Neuronal stem cell (in vitro differentiated cells): Measurements from ENCODE around the gene ERCC2. TPM values are rescaled to one million over a fixed set of nuclear protein-coding genes. Genes with fewer than 3 reads are reported as not detected.

Source experiments
- DNase-seq: peaks from one replicate; pipeline ENCODE4 v3.0.0-alpha.2; 2013; ENCODE audit warnings: low spot score
- H2AFZ ChIP-seq: one replicate; pipeline ENCODE4 v1.6.1; 2013; ENCODE audit warnings: mild to moderate bottlenecking, low read length, inconsistent platforms
- H2AK5ac ChIP-seq: 2 replicates; pipeline ENCODE4 v1.6.1; 2013; ENCODE audit warnings: low read depth, mild to moderate bottlenecking, inconsistent platforms, low read length, moderate library complexity, mixed read lengths
- H2BK120ac ChIP-seq: 2 replicates; pipeline ENCODE4 v1.6.1; 2013; ENCODE audit warnings: low read depth, mild to moderate bottlenecking, inconsistent platforms, low read length, moderate library complexity, mixed read lengths
- H2BK12ac ChIP-seq: one replicate; pipeline ENCODE4 v1.6.1; 2013; ENCODE audit warnings: low read length, inconsistent platforms
- H2BK15ac ChIP-seq: 2 replicates; pipeline ENCODE4 v1.6.1; 2013; ENCODE audit warnings: mild to moderate bottlenecking, low read length, inconsistent platforms, mixed read lengths
- H2BK5ac ChIP-seq: one replicate; pipeline ENCODE4 v1.6.1; 2013; ENCODE audit warnings: inconsistent platforms, mild to moderate bottlenecking, low read length, moderate library complexity
- H3K14ac ChIP-seq: one replicate; pipeline ENCODE4 v1.6.1; 2013; ENCODE audit warnings: low read length, inconsistent platforms
- H3K18ac ChIP-seq: 2 replicates; pipeline ENCODE4 v1.6.1; 2013; ENCODE audit warnings: low read length, inconsistent platforms
- H3K23ac ChIP-seq: 2 replicates; pipeline ENCODE4 v1.6.1; 2013; ENCODE audit warnings: low read depth, mild to moderate bottlenecking, mixed read lengths, low read length, inconsistent platforms; ENCODE audit not compliant: poor library complexity
- H3K27ac ChIP-seq: replicated peaks from 3 replicates; pipeline ENCODE4 v1.5.1; 2013; ENCODE audit warnings: low read length, inconsistent platforms
- H3K27me3 ChIP-seq, 3 experiments: 2 replicates each; pipeline ENCODE4 v1.6.1; 2013; ENCODE audit warnings: low read length in 3 of 3, mild to moderate bottlenecking in 2 of 3, inconsistent platforms in 1 of 3, low read depth in 1 of 3, mixed read lengths in 1 of 3, moderate library complexity in 1 of 3; ENCODE audit not compliant: control insufficient read depth in 3 of 3, insufficient read depth in 3 of 3
- H3K36me3 ChIP-seq, 2 donors: replicated peaks in 1 of 2; 2 replicates each; pipeline ENCODE4 v1.6.1; 2013; ENCODE audit warnings: low read length in 2 of 2; ENCODE audit not compliant: control insufficient read depth in 2 of 2, insufficient read depth in 2 of 2
- H3K4ac ChIP-seq: 2 replicates; pipeline ENCODE4 v1.6.1; 2013; ENCODE audit warnings: inconsistent platforms, mild to moderate bottlenecking, low read length, moderate library complexity
- H3K4me1 ChIP-seq, 2 donors: 1 replicate in 1 of 2; 2 replicates in 1 of 2; pipeline ENCODE4 v1.6.1; 2013; ENCODE audit warnings: low read length in 2 of 2, low read depth in 1 of 2; ENCODE audit not compliant: control insufficient read depth in 2 of 2, insufficient read depth in 1 of 2
- H3K4me2 ChIP-seq: one replicate; pipeline ENCODE4 v1.6.1; 2013; ENCODE audit warnings: mild to moderate bottlenecking, low read length, inconsistent platforms; ENCODE audit not compliant: insufficient read depth, poor library complexity, severe bottlenecking
- H3K4me3 ChIP-seq, 2 donors: 2 replicates each; pipeline ENCODE4 v1.5.1; 2013; ENCODE audit warnings: low read length in 2 of 2, mild to moderate bottlenecking in 2 of 2, inconsistent platforms in 1 of 2, moderate library complexity in 1 of 2
- H3K79me1 ChIP-seq: one replicate; pipeline ENCODE4 v1.6.1; 2013; ENCODE audit warnings: low read depth, mild to moderate bottlenecking, inconsistent platforms, low read length, moderate library complexity
- H3K9ac ChIP-seq: one replicate; pipeline ENCODE4 v1.6.1; 2013; ENCODE audit warnings: mild to moderate bottlenecking, low read depth, low read length, inconsistent platforms; ENCODE audit not compliant: poor library complexity
- H3K9me3 ChIP-seq, 2 donors: replicated peaks in 1 of 2; 2 replicates each; pipeline versions ENCODE3 to v1.6.1; 2013; ENCODE audit warnings: low read length in 2 of 2, mild to moderate bottlenecking in 2 of 2, inconsistent platforms in 1 of 2, low read depth in 1 of 2, mixed read lengths in 1 of 2, moderate library complexity in 1 of 2; ENCODE audit not compliant: control insufficient read depth in 2 of 2, insufficient read depth in 1 of 2
- H4K8ac ChIP-seq: one replicate; pipeline ENCODE4 v1.6.1; 2013; ENCODE audit warnings: low read depth, mild to moderate bottlenecking, inconsistent platforms, low read length, moderate library complexity
- H4K91ac ChIP-seq: one replicate; pipeline ENCODE4 v1.6.1; 2013; ENCODE audit warnings: low read length, low read depth, mild to moderate bottlenecking, inconsistent platforms; ENCODE audit not compliant: poor library complexity
- WGBS, 2 donors: extraction: QIAGEN DNeasy Blood & Tissue Kit; methylation state at CpG; one replicate each; pipeline ENCODE4 v1.1.7; 2013; ENCODE audit warnings: missing lambda C conversion rate in 2 of 2, mixed read lengths in 1 of 2; ENCODE audit not compliant: insufficient read length in 2 of 2, insufficient replicate concordance in 1 of 2; ENCODE audit errors: extremely low coverage in 2 of 2; 5-methylcytosine and 5-hydroxymethylcytosine counted together
- polyA plus RNA-seq, 2 experiments: library from polyadenylated mRNA; stranded (reverse); fragments of 200-250 nt; gene quantifications; one replicate each; pipeline ENCODE4 v1.2.3, GENCODE V29; 2013

The ERCC2 gene
- 68.8 TPM for polyA plus RNA-seq (2013, experiment 1 of 2)
- polyA plus RNA-seq (2013, experiment 2 of 2), result 73.1 TPM

GRCh38 chr19:45370410-45371204 lies at the start of gene ERCC2:
Gene ERCC2 (minus strand): TSS chr19:45370573. CDS start chr19:45370540, 33 bp downstream.
- H3K36me3 ChIP-seq, result peaks cover 11 to 24% of the 10 kb centered on the region in 2 donors
- peaks cover 5% of the 10 kb centered on the region for H3K79me1 ChIP-seq
- H3K4ac ChIP-seq, result no peak within 1 kb of the TSS
- H3K9me3 ChIP-seq, result no peaks in the 10 kb centered on the region
- H3K18ac ChIP-seq, result peak within 1 kb of the TSS; percentile 96
- peak within 1 kb of the TSS; percentile 92 for H2AK5ac ChIP-seq
- no peak within 1 kb of the TSS for H4K91ac ChIP-seq
- peak within 1 kb of the TSS; percentile 95 for H3K23ac ChIP-seq
- no peaks in the 10 kb centered on the region for H3K27me3 ChIP-seq
- peak within 1 kb of the TSS; percentile 89 for H3K4me2 ChIP-seq
- peak within 1 kb of the TSS; percentile 88 for H2AFZ ChIP-seq
- peak within 1 kb of the TSS; percentile 85 for H3K27ac ChIP-seq
- no peak within 1 kb of the TSS for H2BK5ac ChIP-seq
- WGBS, 2 donors, result no CpG with 5 or more reads among the region's 55 CpGs
- peak within 1 kb of the TSS; percentile 79 to 99 for H3K4me3 ChIP-seq
- H2BK120ac ChIP-seq, result no peak within 1 kb of the TSS
- H3K9ac ChIP-seq, result peak within 1 kb of the TSS; percentile 95
- peak within 1 kb of the TSS; percentile 73 for H2BK12ac ChIP-seq
- DNase-seq, result peak; percentile 99
- H3K14ac ChIP-seq, result peak within 1 kb of the TSS; percentile 82
- peaks cover 6 to 15% of the 10 kb centered on the region in 2 donors for H3K4me1 ChIP-seq
- peak within 1 kb of the TSS; percentile 58 for H2BK15ac ChIP-seq
- H4K8ac ChIP-seq, result no peak within 1 kb of the TSS

- Histone ChIP-seq H3K79me1 (peaks cover 4% of the 10 kb centered on the region), H3K27ac (no peak overlapping the region), H3K23ac (no peak overlapping the region), H4K8ac (no peak overlapping the region), H2BK15ac (no peak overlapping the region), H3K4ac (no peak overlapping the region), H3K14ac (no peak overlapping the region), H3K36me3 (peaks cover 26 to 66% of the 10 kb centered on the region in 2 donors), H2AFZ (no peak overlapping the region), H3K27me3 (no peaks in the 10 kb centered on the region), H3K4me3 (no peak overlapping the region), H3K4me1 (peaks cover 6 to 10% of the 10 kb centered on the region in 2 donors), H3K9me3 (no peaks in the 10 kb centered on the region), H2BK120ac (no peak overlapping the region), H2BK12ac (no peak overlapping the region), H3K18ac (no peak overlapping the region), H4K91ac (no peak overlapping the region), H3K4me2 (no peak overlapping the region), H2AK5ac (no peak overlapping the region), H3K9ac (no peak overlapping the region), H2BK5ac (no peak overlapping the region)
- WGBS, 2 donors, result no CpG with 5 or more reads among the region's 3 CpGs
- no peak for DNase-seq
These were observed 49.5 kb upstream of the ERCC2 start for GRCh38 chr19:45419895-45420294.

DNA sequence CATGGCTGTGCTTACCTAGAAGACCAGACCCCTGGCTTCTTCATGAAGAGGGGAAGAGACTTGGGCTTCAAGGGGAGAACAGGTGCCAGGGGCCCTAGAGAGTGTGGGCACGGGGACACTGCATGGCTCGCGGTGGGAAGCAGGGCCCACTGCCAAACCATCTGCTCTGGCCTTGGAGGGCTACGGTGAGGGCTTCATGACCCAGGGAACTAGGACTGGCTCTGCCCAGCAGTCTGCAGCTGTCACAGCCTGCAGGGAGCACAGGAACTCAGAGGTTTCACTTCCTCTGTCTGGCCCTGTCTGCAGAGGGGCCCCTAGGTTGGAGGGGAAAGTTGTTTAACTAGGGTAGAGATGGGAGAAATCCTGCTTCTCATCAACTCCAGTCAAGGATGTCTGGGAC lies 49.0 kb upstream of the ERCC2 start:
- Histone ChIP-seq H3K4ac (no peak overlapping the region), H2BK12ac (no peak overlapping the region), H3K27ac (no peak overlapping the region), H3K4me2 (no peak overlapping the region), H2AK5ac (no peak overlapping the region), H2BK15ac (no peak overlapping the region), H3K4me3 (no peak overlapping the region), H2AFZ (no peak overlapping the region), H3K4me1 (peaks cover 6 to 10% of the 10 kb centered on the region in 2 donors), H4K91ac (no peak overlapping the region), H3K18ac (no peak overlapping the region), H3K14ac (no peak overlapping the region), H2BK5ac (no peak overlapping the region), H3K9me3 (no peaks in the 10 kb centered on the region), H3K9ac (no peak overlapping the region), H4K8ac (no peak overlapping the region), H3K36me3 (peaks cover 31 to 71% of the 10 kb centered on the region in 2 donors), H3K27me3 (no peaks in the 10 kb centered on the region), H2BK120ac (no peak overlapping the region), H3K23ac (no peak overlapping the region), H3K79me1 (peaks cover 4% of the 10 kb centered on the region)
- no peak for DNase-seq
- no CpG with 5 or more reads among the region's 4 CpGs for WGBS, 2 donors

- Histone ChIP-seq H3K18ac (no peak overlapping the region), H3K36me3 (peaks cover 35 to 77% of the 10 kb centered on the region in 2 donors), H4K8ac (no peak overlapping the region), H3K27ac (no peak overlapping the region), H2AFZ (no peak overlapping the region), H3K27me3 (no peaks in the 10 kb centered on the region), H2BK15ac (no peak overlapping the region), H4K91ac (no peak overlapping the region), H3K4me3 (no peak overlapping the region), H2AK5ac (no peak overlapping the region), H3K4me2 (no peak overlapping the region), H3K9me3 (no peaks in the 10 kb centered on the region), H2BK120ac (no peak overlapping the region), H3K4me1 (peaks cover 4 to 5% of the 10 kb centered on the region in 2 donors), H2BK5ac (no peak overlapping the region), H3K9ac (no peak overlapping the region), H3K4ac (no peak overlapping the region), H3K14ac (no peak overlapping the region), H2BK12ac (no peak overlapping the region), H3K79me1 (peaks cover 4% of the 10 kb centered on the region), H3K23ac (no peak overlapping the region)
- no peak for DNase-seq
- WGBS, 2 donors, result no CpG with 5 or more reads among the region's 9 CpGs
These were observed 48.4 kb upstream of the ERCC2 start for GRCh38 chr19:45418802-45419201.
